K562 (cell line): ENCODE data around the gene GNAI2.
"Not testable (repeated sequence)": the region's sequence is repeated elsewhere in the genome, so short reads cannot be mapped to it uniquely, and the experiment has no call there.

Source experiments
- CTBP1 ChIP-seq: fragments of 450-650 bp; IDR thresholded peaks from 2 replicates; pipeline ENCODE4 v1.6.1; 2016; ENCODE audit warnings: borderline replicate concordance
- CTCF ChIP-seq, 3 experiments: IDR thresholded peaks in 2 of 3; conservative IDR thresholded peaks in 1 of 3; 2 replicates each; pipeline ENCODE4 v1.5.1; 2011 to 2012; ENCODE audit warnings: low read length in 3 of 3, mild to moderate bottlenecking in 3 of 3, control low read depth in 2 of 3, improper control_type of control experiment in 1 of 3, inconsistent platforms in 1 of 3, low read depth in 1 of 3, mixed read lengths in 1 of 3, moderate library complexity in 1 of 3; ENCODE audit not compliant: insufficient read depth in 2 of 3
- GTF2F1 ChIP-seq: IDR thresholded peaks from 2 replicates; pipeline ENCODE4 v1.6.1; 2011; ENCODE audit warnings: low read depth, low read length, improper control_type of control experiment
- MAFK ChIP-seq: IDR thresholded peaks from 2 replicates; pipeline ENCODE4 v1.6.1; 2011; ENCODE audit warnings: low read length, improper control_type of control experiment
- MAZ ChIP-seq, 2 experiments: fragments of 450-650 bp in 1 of 2; sonication (generic) in 1 of 2; formaldehyde crosslinking; IDR thresholded peaks in 1 of 2; conservative IDR thresholded peaks in 1 of 2; 2 replicates each; pipeline versions ENCODE4 v1.4.0 to v1.5.0; 2020; ENCODE audit warnings: mild to moderate bottlenecking in 1 of 2, missing genetic modification reagents in 1 of 2
- PBX2 ChIP-seq, 2 experiments: IDR thresholded peaks in 1 of 2; conservative IDR thresholded peaks in 1 of 2; 2 replicates each; pipeline ENCODE4 v1.6.1; 2016; ENCODE audit warnings: low read depth in 2 of 2, mild to moderate bottlenecking in 1 of 2, missing compliant biosample characterization in 1 of 2, missing genetic modification characterization in 1 of 2, moderate library complexity in 1 of 2
- RAD51 ChIP-seq: fragments of 450-650 bp; IDR thresholded peaks from 2 replicates; pipeline ENCODE4 v1.7.1; 2016; ENCODE audit warnings: low read depth, mild to moderate bottlenecking, borderline replicate concordance
- TCF7 ChIP-seq: sonication (generic); IDR thresholded peaks from 2 replicates; pipeline ENCODE4 v1.6.1; 2016; ENCODE audit warnings: antibody characterized with exemption, borderline replicate concordance
- TEAD1 ChIP-seq, 2 experiments: fragments of 450-650 bp in 1 of 2; sonication (generic) in 1 of 2; formaldehyde crosslinking; IDR thresholded peaks; 2 replicates each; pipeline versions ENCODE4 v1.4.0 to v1.8.0; 2020 to 2022; ENCODE audit warnings: mild to moderate bottlenecking in 2 of 2, missing genetic modification reagents in 1 of 2
- ZBTB7A ChIP-seq: IDR thresholded peaks from 2 replicates; pipeline ENCODE4 v1.6.1; 2011; ENCODE audit warnings: low read depth, mild to moderate bottlenecking, low read length, moderate library complexity, borderline replicate concordance; ENCODE audit not compliant: control insufficient read depth
- ZC3H11A ChIP-seq: IDR thresholded peaks from 2 replicates; pipeline ENCODE4 v1.6.1; 2012; ENCODE audit warnings: low read depth, low read length, improper control_type of control experiment
- ZNF354B ChIP-seq: fragments of 250-450 bp; sonication (Bioruptor Pico); IDR thresholded peaks from 2 replicates; pipeline ENCODE4 v1.4.0; 2020

- TF ChIP-seq ZBTB7A; ZC3H11A; TEAD1 (CRISPR knock-in tag; IDR thresholded peaks at IDR 0.05); PBX2 (CRISPR knock-in tag; IDR thresholded peaks at IDR 0.05; ENCODE audit: low read depth); PBX2 (tag; conservative IDR thresholded peaks at IDR 0.05; ENCODE audit: low read depth); TCF7; GTF2F1; RAD51; MAZ (CRISPR knock-in tag; conservative IDR thresholded peaks at IDR 0.05 in 1 of 2, IDR thresholded peaks at IDR 0.05 in 1 of 2); CTCF (IDR thresholded peaks at IDR 0.05 in 2 of 3, conservative IDR thresholded peaks at IDR 0.05 in 1 of 3; ENCODE audit: insufficient read depth in 2 of 3, low read depth in 1 of 3, low read length in 3 of 3); ZNF354B (CRISPR knock-in tag); MAFK; CTBP1: not testable (repeated sequence)
Measured at GRCh38 chr3:50262200-50262599, 26.2 kb downstream of the GNAI2 start.
